SK-N-SH (cell line): ENCODE data around the gene PDE11A. TPM values are rescaled to one million over a fixed set of nuclear protein-coding genes. Genes with fewer than 3 reads are reported as not detected.

Experiments used
- CTCF ChIA-PET: fragments of 300-600, 350-600 bp; formaldehyde crosslinking; extraction: SDS; loops from one replicate; lab custom pipeline; 2021; lab: Yijun Ruan, JAX
- POLR2A ChIA-PET: fragments of 350-600 bp; sonication (Branson Sonifier 250); formaldehyde crosslinking; extraction: SDS; loops from one replicate; lab custom pipeline; 2020; ENCODE audit warnings: antibody characterized with exemption, inconsistent platforms; lab: Yijun Ruan, JAX
- DNase-seq: peaks from one replicate; pipeline ENCODE4 v3.0.0; 2012
- H2AFZ ChIP-seq: fragments of 200-600 bp; sonication (generic); 2 replicates; pipeline ENCODE4 v1.8.1; 2016; ENCODE audit warnings: antibody characterized with exemption, mild to moderate bottlenecking, low read depth
- H3F3A ChIP-seq: fragments of 200-600 bp; sonication (generic); replicated peaks from 2 replicates; pipeline ENCODE3; 2016; ENCODE audit warnings: antibody characterized with exemption, mild to moderate bottlenecking; ENCODE audit not compliant: insufficient read depth
- H3K27ac ChIP-seq, 2 experiments: fragments of 200-500 bp in 1 of 2; fragments of 200-600 bp in 1 of 2; sonication (Bioruptor generic) in 1 of 2; sonication (generic), shearing (Covaris generic) in 1 of 2; 2 replicates each; pipeline versions ENCODE4 v1.5.1 to v1.6.1; 2014 to 2016; ENCODE audit warnings: low read depth in 2 of 2, inconsistent platforms in 1 of 2, low read length in 1 of 2, mild to moderate bottlenecking in 1 of 2, mixed read lengths in 1 of 2
- H3K27me3 ChIP-seq: fragments of 200-600 bp; sonication (generic), shearing (Covaris generic); 2 replicates; pipeline ENCODE4 v1.6.1; 2016; ENCODE audit warnings: mixed run types; ENCODE audit not compliant: insufficient read depth
- H3K36me3 ChIP-seq, 2 experiments: fragments of 200-500 bp in 1 of 2; fragments of 200-600 bp in 1 of 2; sonication (Bioruptor generic) in 1 of 2; sonication (generic) in 1 of 2; replicated peaks in 1 of 2; 2 replicates each; pipeline versions ENCODE3 to v1.5.1; 2014 to 2016; ENCODE audit warnings: low read length in 1 of 2, mild to moderate bottlenecking in 1 of 2; ENCODE audit not compliant: insufficient read depth in 2 of 2, control insufficient read depth in 1 of 2
- H3K4me1 ChIP-seq, 2 experiments: fragments of 200-500 bp in 1 of 2; fragments of 200-600 bp in 1 of 2; sonication (Bioruptor generic) in 1 of 2; sonication (generic), shearing (Covaris generic) in 1 of 2; 2 replicates each; pipeline versions ENCODE4 v1.5.1 to v1.6.1; 2014 to 2016; ENCODE audit warnings: low read depth in 1 of 2, low read length in 1 of 2, mixed run types in 1 of 2; ENCODE audit not compliant: insufficient read depth in 2 of 2, control insufficient read depth in 1 of 2
- H3K4me2 ChIP-seq: fragments of 200-600 bp; sonication (generic), shearing (Covaris generic); 2 replicates; pipeline ENCODE4 v1.6.1; 2017; ENCODE audit warnings: mixed run types
- H3K4me3 ChIP-seq, 2 experiments: fragments of 200-500 bp in 1 of 2; fragments of 200-600 bp in 1 of 2; sonication (Bioruptor generic) in 1 of 2; sonication (generic), shearing (Covaris generic) in 1 of 2; 2 replicates each; pipeline versions ENCODE4 v1.5.1 to v1.8.1; 2014 to 2016; ENCODE audit warnings: low read depth in 2 of 2, inconsistent platforms in 1 of 2, low read length in 1 of 2, mild to moderate bottlenecking in 1 of 2, mixed read lengths in 1 of 2, moderate library complexity in 1 of 2
- H3K79me2 ChIP-seq: fragments of 200-600 bp; sonication (generic); 2 replicates; pipeline ENCODE4 v1.8.1; 2017; ENCODE audit warnings: mild to moderate bottlenecking; ENCODE audit not compliant: insufficient read depth
- H3K9ac ChIP-seq: fragments of 200-600 bp; sonication (generic); 2 replicates; pipeline ENCODE4 v1.6.1; 2017; ENCODE audit warnings: mixed run types
- H3K9me2 ChIP-seq: fragments of 200-600 bp; sonication (generic); 2 replicates; pipeline ENCODE4 v1.6.1; 2017; ENCODE audit warnings: mixed run types
- H3K9me3 ChIP-seq: fragments of 200-600 bp; sonication (generic); 2 replicates; pipeline ENCODE4 v1.6.1; 2017; ENCODE audit warnings: mixed run types, mild to moderate bottlenecking, moderate library complexity
- H4K20me1 ChIP-seq: fragments of 200-600 bp; sonication (generic); 2 replicates; pipeline ENCODE4 v1.6.1; 2017; ENCODE audit warnings: mild to moderate bottlenecking, mixed run types; ENCODE audit not compliant: insufficient read depth
- CHD2 ChIP-seq: fragments of 150-350 bp; IDR thresholded peaks from 2 replicates; pipeline ENCODE4 v1.6.1; 2018; ENCODE audit warnings: low read length; ENCODE audit not compliant: partially characterized antibody
- ELF1 ChIP-seq: IDR thresholded peaks from 2 replicates; pipeline ENCODE4 v1.4.0; 2012
- FOSL2 ChIP-seq: IDR thresholded peaks from 2 replicates; pipeline ENCODE4 v1.4.0; 2012; ENCODE audit warnings: low read depth, mild to moderate bottlenecking, moderate library complexity, borderline replicate concordance
- FOXM1 ChIP-seq: IDR thresholded peaks from 2 replicates; pipeline ENCODE4 v1.4.0; 2012; ENCODE audit warnings: low read depth, mild to moderate bottlenecking
- GABPA ChIP-seq: IDR thresholded peaks from 2 replicates; pipeline ENCODE4 v1.4.0; 2012; ENCODE audit warnings: low read depth, mild to moderate bottlenecking
- NRF1 ChIP-seq: IDR thresholded peaks from 2 replicates; pipeline ENCODE4 v1.6.1; 2012; ENCODE audit warnings: low read depth, mild to moderate bottlenecking, low read length
- RCOR1 ChIP-seq: fragments of 150-350 bp; IDR thresholded peaks from 2 replicates; pipeline ENCODE4 v1.6.1; 2017; ENCODE audit warnings: antibody characterized with exemption, low read length
- RFX5 ChIP-seq: IDR thresholded peaks from 2 replicates; pipeline ENCODE4 v1.6.1; 2012; ENCODE audit warnings: mild to moderate bottlenecking, improper control_type of control experiment, low read length
- RXRA ChIP-seq: IDR thresholded peaks from 2 replicates; pipeline ENCODE4 v1.4.0; 2012; ENCODE audit warnings: low read depth, mild to moderate bottlenecking, borderline replicate concordance
- SIN3A ChIP-seq: IDR thresholded peaks from 2 replicates; pipeline ENCODE4 v1.6.1; 2012; ENCODE audit warnings: low read depth, mild to moderate bottlenecking, low read length, moderate library complexity, borderline replicate concordance
- YY1 ChIP-seq: IDR thresholded peaks from 2 replicates; pipeline ENCODE4 v1.4.0; 2012; ENCODE audit warnings: low read depth, mild to moderate bottlenecking
- WGBS: methylation state at CpG from one replicate; pipeline ENCODE4 v1.1.6; 2017; ENCODE audit warnings: low lambda C conversion rate; 5-methylcytosine and 5-hydroxymethylcytosine counted together
- polyA plus RNA-seq, 3 experiments: library from polyadenylated mRNA; depleted of rRNA; stranded (reverse); fragments of >200 nt; gene quantifications; 2 replicates each; pipeline ENCODE4 v1.2.3, GENCODE V29; 2012
- TF ChIP-seq, protein P1 (sequence below): fragments of 200-600 bp; sonication (generic); IDR thresholded peaks from 2 replicates; pipeline ENCODE4 v1.6.1; 2017; ENCODE audit warnings: antibody characterized with exemption, mild to moderate bottlenecking, moderate library complexity
- TF ChIP-seq, protein P2 (sequence below): IDR thresholded peaks from 2 replicates; pipeline ENCODE4; 2012
- TF ChIP-seq, protein P3 (sequence below): IDR thresholded peaks from 2 replicates; pipeline ENCODE4 v1.4.0; 2012; ENCODE audit warnings: low read depth, borderline replicate concordance
- TF ChIP-seq, protein P4 (sequence below): fragments of 150-350 bp; IDR thresholded peaks from 2 replicates; pipeline ENCODE4 v1.6.1; 2016; ENCODE audit warnings: mild to moderate bottlenecking, low read depth, low read length
- TF ChIP-seq, protein P5 (sequence below): fragments of 150-350 bp; IDR thresholded peaks from 2 replicates; pipeline ENCODE4 v1.6.1; 2017; ENCODE audit warnings: antibody characterized with exemption, low read length, low read depth, borderline replicate concordance

PDE11A gene
- polyA plus RNA-seq, 1 of the 3 experiments (the other 2 are of a cell fraction), result 0.10 TPM

DNA sequence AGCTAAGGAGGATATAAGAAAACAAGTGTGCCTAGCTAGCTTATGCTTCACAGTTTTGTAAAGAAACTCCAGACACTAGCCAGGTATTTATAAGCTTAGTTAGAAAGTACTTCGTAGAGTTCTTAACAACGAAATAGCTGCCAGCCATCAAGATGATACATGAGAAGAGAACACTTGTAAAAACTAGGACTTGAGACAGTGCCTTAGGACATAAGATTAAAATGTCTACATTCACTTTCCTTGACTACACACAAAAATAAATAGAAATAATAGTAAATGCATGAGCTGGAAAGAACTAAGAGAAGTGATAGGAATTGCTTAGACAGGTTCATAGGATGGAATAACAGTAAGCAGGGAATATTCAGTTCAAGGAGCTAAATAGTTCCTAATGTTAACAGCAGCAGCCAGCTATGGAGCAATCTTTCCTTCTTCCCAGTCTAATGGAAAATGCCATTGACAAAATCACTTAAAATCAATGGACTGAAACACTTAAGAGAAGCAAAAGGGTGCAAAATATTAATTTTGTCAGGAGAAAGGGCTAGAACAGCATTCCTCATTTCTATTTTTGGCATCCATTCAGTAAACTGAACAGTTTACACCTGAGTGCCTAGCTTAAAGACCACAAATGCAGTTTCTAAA, 186.6 kb downstream of the PDE11A start (continued):
- TF ChIP-seq SIN3A (no peak), GABPA (no peak), RXRA (no peak), RFX5 (no peak)

DNA sequence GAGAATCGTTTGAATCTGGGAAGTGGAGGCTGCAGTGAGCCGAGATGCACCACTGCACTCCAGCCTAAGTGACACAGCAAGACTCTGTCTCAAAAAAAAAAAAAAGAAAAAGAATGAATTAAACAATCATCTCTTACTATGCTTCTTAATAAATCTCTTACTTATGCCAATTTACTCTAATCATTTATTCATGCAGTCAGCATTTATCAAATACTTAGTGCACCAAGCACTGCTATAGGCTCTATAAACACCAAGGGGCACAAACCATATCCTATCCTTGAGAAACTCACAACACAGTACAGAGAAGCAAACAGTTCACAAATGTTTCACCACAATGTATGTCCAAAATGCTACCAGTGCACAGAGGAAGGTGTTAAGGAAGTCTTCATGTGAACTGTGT, 189.4 kb downstream of the PDE11A start:
- no peak overlapping the region for H3K9ac ChIP-seq
- no peaks in the 10 kb centered on the region for H3K4me1 ChIP-seq
- ChIA-PET CTCF (no interaction called here), POLR2A (no interaction called here)
- no peak overlapping the region for H2AFZ ChIP-seq
- H4K20me1 ChIP-seq, result no peaks in the 10 kb centered on the region
- no peak for TF ChIP-seq FOXM1
- no peak for TF ChIP-seq CHD2
- no peak for TF ChIP-seq NRF1
- TF ChIP-seq, protein P1, sequence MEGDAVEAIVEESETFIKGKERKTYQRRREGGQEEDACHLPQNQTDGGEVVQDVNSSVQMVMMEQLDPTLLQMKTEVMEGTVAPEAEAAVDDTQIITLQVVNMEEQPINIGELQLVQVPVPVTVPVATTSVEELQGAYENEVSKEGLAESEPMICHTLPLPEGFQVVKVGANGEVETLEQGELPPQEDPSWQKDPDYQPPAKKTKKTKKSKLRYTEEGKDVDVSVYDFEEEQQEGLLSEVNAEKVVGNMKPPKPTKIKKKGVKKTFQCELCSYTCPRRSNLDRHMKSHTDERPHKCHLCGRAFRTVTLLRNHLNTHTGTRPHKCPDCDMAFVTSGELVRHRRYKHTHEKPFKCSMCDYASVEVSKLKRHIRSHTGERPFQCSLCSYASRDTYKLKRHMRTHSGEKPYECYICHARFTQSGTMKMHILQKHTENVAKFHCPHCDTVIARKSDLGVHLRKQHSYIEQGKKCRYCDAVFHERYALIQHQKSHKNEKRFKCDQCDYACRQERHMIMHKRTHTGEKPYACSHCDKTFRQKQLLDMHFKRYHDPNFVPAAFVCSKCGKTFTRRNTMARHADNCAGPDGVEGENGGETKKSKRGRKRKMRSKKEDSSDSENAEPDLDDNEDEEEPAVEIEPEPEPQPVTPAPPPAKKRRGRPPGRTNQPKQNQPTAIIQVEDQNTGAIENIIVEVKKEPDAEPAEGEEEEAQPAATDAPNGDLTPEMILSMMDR, result no peak
- TF ChIP-seq YY1, result no peak
- no peaks in the 10 kb centered on the region for H3K9me3 ChIP-seq
- no peak overlapping the region for H3K27ac ChIP-seq
- no peak for DNase-seq
- H3K9me2 ChIP-seq, result no peaks in the 10 kb centered on the region
- H3K4me2 ChIP-seq, result no peak overlapping the region
- no peaks in the 10 kb centered on the region for H3K79me2 ChIP-seq
- H3K4me3 ChIP-seq, result no peak overlapping the region
- H3K36me3 ChIP-seq, result no peaks in the 10 kb centered on the region
- 23% methylated on average over 2 of the region's 2 CpGs for WGBS
- H3K27me3 ChIP-seq, result no peaks in the 10 kb centered on the region; the same call in 1 of the 2 replicates
- H3F3A ChIP-seq, result no peaks in the 10 kb centered on the region

DNA sequence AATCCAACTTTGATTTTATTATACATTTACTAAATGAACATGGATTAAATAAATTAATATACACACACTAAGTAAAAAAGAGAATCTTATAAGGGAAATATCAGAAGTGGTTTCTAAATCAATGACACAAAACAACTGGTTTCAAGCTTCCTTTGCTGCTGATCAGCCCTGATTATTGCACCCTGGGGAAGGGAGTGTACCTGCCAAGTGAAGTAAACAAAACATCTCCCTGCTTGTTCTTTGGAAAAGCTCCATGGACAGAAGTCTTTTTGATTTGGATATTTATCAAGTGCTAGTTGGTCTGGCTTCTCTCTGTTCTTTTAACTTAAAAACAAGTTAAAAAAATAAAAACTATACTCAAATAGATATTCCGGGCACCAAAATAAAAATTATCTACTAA, 190.1 kb downstream of the PDE11A start:
- TF ChIP-seq FOXM1, result no peak
- TF ChIP-seq, protein P2, sequence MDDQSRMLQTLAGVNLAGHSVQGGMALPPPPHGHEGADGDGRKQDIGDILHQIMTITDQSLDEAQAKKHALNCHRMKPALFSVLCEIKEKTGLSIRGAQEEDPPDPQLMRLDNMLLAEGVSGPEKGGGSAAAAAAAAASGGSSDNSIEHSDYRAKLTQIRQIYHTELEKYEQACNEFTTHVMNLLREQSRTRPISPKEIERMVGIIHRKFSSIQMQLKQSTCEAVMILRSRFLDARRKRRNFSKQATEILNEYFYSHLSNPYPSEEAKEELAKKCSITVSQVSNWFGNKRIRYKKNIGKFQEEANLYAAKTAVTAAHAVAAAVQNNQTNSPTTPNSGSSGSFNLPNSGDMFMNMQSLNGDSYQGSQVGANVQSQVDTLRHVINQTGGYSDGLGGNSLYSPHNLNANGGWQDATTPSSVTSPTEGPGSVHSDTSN, result no peak
- no peak for TF ChIP-seq YY1
- TF ChIP-seq, protein P3, sequence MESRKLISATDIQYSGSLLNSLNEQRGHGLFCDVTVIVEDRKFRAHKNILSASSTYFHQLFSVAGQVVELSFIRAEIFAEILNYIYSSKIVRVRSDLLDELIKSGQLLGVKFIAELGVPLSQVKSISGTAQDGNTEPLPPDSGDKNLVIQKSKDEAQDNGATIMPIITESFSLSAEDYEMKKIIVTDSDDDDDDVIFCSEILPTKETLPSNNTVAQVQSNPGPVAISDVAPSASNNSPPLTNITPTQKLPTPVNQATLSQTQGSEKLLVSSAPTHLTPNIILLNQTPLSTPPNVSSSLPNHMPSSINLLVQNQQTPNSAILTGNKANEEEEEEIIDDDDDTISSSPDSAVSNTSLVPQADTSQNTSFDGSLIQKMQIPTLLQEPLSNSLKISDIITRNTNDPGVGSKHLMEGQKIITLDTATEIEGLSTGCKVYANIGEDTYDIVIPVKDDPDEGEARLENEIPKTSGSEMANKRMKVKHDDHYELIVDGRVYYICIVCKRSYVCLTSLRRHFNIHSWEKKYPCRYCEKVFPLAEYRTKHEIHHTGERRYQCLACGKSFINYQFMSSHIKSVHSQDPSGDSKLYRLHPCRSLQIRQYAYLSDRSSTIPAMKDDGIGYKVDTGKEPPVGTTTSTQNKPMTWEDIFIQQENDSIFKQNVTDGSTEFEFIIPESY, result no peak
- TF ChIP-seq, protein P4, sequence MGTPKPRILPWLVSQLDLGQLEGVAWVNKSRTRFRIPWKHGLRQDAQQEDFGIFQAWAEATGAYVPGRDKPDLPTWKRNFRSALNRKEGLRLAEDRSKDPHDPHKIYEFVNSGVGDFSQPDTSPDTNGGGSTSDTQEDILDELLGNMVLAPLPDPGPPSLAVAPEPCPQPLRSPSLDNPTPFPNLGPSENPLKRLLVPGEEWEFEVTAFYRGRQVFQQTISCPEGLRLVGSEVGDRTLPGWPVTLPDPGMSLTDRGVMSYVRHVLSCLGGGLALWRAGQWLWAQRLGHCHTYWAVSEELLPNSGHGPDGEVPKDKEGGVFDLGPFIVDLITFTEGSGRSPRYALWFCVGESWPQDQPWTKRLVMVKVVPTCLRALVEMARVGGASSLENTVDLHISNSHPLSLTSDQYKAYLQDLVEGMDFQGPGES, result no peak
- TF ChIP-seq ELF1, result no peak
- no peak for TF ChIP-seq RCOR1
- TF ChIP-seq, protein P5, sequence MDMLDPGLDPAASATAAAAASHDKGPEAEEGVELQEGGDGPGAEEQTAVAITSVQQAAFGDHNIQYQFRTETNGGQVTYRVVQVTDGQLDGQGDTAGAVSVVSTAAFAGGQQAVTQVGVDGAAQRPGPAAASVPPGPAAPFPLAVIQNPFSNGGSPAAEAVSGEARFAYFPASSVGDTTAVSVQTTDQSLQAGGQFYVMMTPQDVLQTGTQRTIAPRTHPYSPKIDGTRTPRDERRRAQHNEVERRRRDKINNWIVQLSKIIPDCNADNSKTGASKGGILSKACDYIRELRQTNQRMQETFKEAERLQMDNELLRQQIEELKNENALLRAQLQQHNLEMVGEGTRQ, result no peak
- no peak for TF ChIP-seq FOSL2
- Histone ChIP-seq H3K36me3 (no peaks in the 10 kb centered on the region), H3K4me3 (no peak overlapping the region), H3K9me3 (no peaks in the 10 kb centered on the region), H3K4me2 (no peak overlapping the region), H3K9ac (no peak overlapping the region), H4K20me1 (no peaks in the 10 kb centered on the region), H3K79me2 (no peaks in the 10 kb centered on the region), H3K27ac (no peak overlapping the region), H3K9me2 (no peaks in the 10 kb centered on the region), H2AFZ (no peak overlapping the region), H3F3A (no peaks in the 10 kb centered on the region), H3K4me1 (no peaks in the 10 kb centered on the region), H3K27me3 (no peaks in the 10 kb centered on the region; the same call in 1 of the 2 replicates)
- WGBS, result 64% methylated on average over 1 of the region's 1 CpG
- CTCF ChIA-PET, result no interaction called here
- no peak for DNase-seq
- POLR2A ChIA-PET, result no interaction called here
